ENCODE data around the gene TNS1. TPM values are rescaled to one million over a fixed set of nuclear protein-coding genes. Genes with fewer than 3 reads are reported as not detected.

Gene TNS1
- total RNA-seq, 1 experiment from 2014 or later: 2.6 TPM

GRCh38 chr2:217832987-217833386, 169.8 kb downstream of the TNS1 start:
- DNase-seq (ENCODE audit: low read depth): no peak

GRCh38 chr2:217832115-217832514, 170.7 kb downstream of the TNS1 start:
- no peak for DNase-seq (ENCODE audit: low read depth)

- DNase-seq (ENCODE audit: low read depth): no peak
Observed at GRCh38 chr2:217831306-217831705, 171.5 kb downstream of the TNS1 start.

- DNase-seq (ENCODE audit: low read depth): no peak
Observed at GRCh38 chr2:217830807-217831206, 172.0 kb downstream of the TNS1 start.

GRCh38 chr2:217830061-217830460, 172.7 kb downstream of the TNS1 start:
- no peak for DNase-seq (ENCODE audit: low read depth)

GRCh38 chr2:217829420-217829819, 173.4 kb downstream of the TNS1 start:
- no peak for DNase-seq (ENCODE audit: low read depth)

- no peak for DNase-seq (ENCODE audit: low read depth)
Observed at GRCh38 chr2:217828336-217828735, 174.5 kb downstream of the TNS1 start.

GRCh38 chr2:217827430-217828201, 175.2 kb downstream of the TNS1 start:
- DNase-seq (ENCODE audit: low read depth): no peak

- no peak for DNase-seq (ENCODE audit: low read depth)
Observed at GRCh38 chr2:217826991-217827390, 175.8 kb downstream of the TNS1 start.

- DNase-seq (ENCODE audit: low read depth): no peak
Observed at GRCh38 chr2:217826520-217826919, 176.3 kb downstream of the TNS1 start.

GRCh38 chr2:217825469-217826235, 177.1 kb downstream of the TNS1 start:
- DNase-seq (ENCODE audit: low read depth): no peak

GRCh38 chr2:217824223-217824622, 178.6 kb downstream of the TNS1 start:
- DNase-seq (ENCODE audit: low read depth): no peak

- DNase-seq (ENCODE audit: low read depth): no peak
Observed at GRCh38 chr2:217823626-217824025, 179.2 kb downstream of the TNS1 start.

- DNase-seq (ENCODE audit: low read depth): peak; percentile 47
Observed at GRCh38 chr2:217822296-217823252, 180.2 kb downstream of the TNS1 start.

GRCh38 chr2:217821536-217822147, 181.2 kb downstream of the TNS1 start:
- DNase-seq (ENCODE audit: low read depth): no peak

GRCh38 chr2:217820904-217821303, 181.9 kb downstream of the TNS1 start:
- DNase-seq (ENCODE audit: low read depth): no peak

GRCh38 chr2:217820091-217820819, 182.5 kb downstream of the TNS1 start:
- DNase-seq (ENCODE audit: low read depth): no peak

- DNase-seq (ENCODE audit: low read depth): no peak
Observed at GRCh38 chr2:217818293-217818850, 184.4 kb downstream of the TNS1 start.

- no peak for DNase-seq (ENCODE audit: low read depth)
Observed at GRCh38 chr2:217817466-217818292, 185.1 kb downstream of the TNS1 start.

All from Daoy (cell line).